GM12873 (cell line): ENCODE results near the gene ARHGEF12.

Source experiments
- TF ChIP-seq, protein P1 (sequence below): IDR thresholded peaks from 2 replicates; pipeline ENCODE4 v1.5.1; 2012; ENCODE audit warnings: low read depth, mild to moderate bottlenecking, moderate library complexity, low read length, control low read depth; ENCODE audit not compliant: insufficient read depth; ENCODE audit errors: missing control alignments

Gene ARHGEF12

DNA sequence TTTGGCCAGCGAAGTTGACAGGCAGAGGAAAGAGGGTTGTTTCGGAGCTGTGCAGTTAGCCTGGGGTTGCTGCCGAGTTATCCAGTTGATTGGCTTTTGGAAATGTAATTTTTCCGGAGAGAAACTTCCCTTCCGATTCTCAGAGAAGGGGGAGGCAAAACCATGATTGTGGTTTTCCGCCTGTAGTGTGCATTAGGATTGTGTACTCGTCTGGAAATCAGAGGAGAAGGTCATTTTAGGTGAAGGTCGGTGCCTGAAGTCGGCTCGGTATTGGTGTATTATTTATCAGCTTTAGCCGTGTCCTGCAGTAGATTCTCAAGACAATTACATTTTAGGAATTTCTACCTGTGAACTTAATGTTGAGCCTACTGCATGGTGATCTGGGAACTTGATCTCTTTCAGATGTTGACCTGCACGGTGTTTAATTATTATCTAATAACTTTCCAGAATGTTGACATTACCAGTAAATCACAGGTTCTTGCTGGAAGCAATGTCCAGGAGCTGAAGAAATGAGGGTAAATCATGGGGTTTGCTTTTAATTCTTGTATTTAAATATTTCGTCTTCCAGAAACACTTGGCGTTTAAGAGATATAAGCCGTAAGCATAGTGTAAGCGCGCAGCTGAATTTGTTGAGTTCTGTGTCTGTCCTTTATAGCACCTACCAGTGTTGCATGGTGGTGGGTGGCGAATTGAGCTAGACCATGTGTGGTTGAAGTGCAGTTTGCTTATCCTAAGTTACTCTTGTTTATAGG is 1.3 kb downstream of the ARHGEF12 start:
- TF ChIP-seq, protein P1, sequence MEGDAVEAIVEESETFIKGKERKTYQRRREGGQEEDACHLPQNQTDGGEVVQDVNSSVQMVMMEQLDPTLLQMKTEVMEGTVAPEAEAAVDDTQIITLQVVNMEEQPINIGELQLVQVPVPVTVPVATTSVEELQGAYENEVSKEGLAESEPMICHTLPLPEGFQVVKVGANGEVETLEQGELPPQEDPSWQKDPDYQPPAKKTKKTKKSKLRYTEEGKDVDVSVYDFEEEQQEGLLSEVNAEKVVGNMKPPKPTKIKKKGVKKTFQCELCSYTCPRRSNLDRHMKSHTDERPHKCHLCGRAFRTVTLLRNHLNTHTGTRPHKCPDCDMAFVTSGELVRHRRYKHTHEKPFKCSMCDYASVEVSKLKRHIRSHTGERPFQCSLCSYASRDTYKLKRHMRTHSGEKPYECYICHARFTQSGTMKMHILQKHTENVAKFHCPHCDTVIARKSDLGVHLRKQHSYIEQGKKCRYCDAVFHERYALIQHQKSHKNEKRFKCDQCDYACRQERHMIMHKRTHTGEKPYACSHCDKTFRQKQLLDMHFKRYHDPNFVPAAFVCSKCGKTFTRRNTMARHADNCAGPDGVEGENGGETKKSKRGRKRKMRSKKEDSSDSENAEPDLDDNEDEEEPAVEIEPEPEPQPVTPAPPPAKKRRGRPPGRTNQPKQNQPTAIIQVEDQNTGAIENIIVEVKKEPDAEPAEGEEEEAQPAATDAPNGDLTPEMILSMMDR: no peak

DNA sequence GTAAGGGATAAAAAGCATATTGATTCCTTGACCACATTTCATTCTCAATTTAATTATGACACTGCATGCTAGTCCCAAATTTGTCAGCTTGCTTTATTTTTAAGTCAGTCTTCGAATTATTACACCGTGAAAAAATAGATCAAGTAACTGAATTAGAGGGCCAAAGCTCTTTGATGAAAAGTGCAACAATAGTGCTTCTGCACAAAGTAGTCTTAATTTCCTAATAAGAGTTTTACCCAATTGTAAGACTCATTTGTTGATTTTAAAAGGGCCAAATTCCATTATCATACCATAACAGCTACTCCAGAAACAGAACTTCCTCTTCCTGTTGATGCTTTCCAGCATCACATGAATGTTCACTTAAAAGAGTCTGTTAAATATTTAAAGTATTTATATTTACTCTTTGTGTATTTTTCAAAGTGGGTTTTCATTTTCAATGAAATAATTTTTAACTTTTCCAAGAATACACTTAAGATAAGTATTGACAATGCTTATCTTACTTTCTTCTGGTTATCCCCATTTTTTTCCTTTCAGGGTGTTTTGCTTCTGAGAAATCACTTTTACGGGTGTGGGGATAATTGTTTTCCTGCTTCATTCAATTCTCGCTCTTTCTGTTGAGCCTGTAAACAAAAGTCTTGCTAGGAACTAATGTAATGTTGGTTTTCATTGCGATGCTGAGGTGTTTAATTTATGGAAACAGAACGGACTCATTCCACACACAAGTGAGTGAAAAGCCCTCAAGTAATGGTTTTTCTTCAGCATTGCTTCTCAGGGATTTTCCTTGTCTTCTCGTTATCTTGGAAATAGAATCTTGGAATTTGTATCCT is 2.1 kb downstream of the ARHGEF12 start:
- TF ChIP-seq, protein P1: no peak

DNA sequence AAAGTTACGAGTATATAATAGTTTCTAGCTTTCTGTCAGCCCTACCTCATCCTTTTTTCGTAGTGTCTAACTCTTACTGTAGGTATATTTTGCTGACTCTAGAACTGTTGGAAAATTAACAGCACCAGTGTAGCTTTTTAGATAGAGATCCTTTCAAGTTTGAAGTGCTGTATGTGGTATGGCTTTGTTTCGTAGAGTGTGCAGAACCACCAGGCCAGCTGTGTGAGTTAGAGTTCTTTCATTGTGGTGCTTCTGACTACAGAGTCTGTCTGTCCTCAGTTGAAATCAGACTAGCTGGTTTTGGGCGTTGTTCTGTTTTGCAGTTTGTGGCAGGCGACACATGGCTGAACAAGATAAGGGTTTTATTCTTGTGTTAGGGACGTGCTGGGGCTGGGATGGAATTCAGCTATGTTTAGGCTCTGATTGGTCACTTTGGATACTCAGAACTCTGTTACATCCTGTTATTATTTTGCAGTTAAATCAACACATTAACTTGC is 3.2 kb downstream of the ARHGEF12 start:
- TF ChIP-seq, protein P1: no peak

DNA sequence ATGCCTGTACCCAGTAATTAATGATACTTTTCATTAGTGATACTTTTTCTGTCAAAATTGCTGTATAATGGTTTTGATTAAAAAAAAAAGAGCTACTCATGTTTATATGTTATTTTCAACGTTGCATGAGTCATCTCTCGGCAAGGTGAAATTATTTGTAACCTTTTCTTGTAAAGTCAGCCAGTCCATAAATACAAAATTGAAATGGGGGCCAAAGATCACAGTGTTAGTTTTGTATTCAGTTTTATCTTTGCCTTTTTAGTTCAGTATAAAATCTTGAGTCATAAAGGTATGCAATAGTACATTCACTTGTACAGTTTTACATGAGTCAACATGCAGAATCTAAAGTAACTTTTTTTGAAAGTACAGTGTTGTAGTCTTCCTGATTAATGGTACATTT is 4.3 kb downstream of the ARHGEF12 start:
- TF ChIP-seq, protein P1: no peak

DNA sequence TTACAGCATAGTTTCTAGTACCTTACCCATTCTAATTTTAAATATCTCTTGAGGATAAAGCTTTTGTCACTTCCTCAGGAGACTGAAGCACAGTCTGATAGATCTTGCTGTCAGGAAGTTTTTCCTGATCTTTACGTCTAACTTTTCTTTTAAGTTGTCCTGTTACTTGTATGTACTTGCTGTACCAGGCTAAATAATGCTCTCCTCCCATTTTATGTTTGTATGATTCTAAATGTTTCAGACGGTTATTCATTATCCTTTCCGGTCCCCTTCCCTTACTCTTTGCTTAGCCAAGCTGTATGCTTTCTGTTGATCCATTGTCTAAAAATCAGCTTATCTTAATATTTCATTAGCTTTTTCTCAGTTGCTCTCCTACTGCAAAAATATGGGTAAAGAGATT is 6.0 kb downstream of the ARHGEF12 start:
- TF ChIP-seq, protein P1: no peak

DNA sequence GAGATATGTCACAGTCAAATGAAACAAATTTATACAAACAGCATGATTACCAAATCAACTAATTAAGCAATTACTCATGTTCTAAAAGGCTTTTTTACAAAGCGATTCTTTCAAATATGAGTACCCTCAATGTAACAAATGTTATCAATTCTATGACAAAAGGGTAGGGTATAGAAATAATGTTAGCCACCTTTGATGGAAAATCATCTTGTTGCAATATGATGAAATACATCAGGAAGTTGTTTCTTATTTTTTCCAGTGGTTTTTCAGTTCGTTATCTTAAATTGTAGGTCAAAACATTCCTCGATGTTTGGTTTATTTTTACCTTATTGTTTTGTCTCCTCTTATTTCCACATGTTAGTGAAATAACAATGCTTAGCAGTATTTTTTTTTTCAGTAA is 6.5 kb downstream of the ARHGEF12 start:
- TF ChIP-seq, protein P1: no peak

DNA sequence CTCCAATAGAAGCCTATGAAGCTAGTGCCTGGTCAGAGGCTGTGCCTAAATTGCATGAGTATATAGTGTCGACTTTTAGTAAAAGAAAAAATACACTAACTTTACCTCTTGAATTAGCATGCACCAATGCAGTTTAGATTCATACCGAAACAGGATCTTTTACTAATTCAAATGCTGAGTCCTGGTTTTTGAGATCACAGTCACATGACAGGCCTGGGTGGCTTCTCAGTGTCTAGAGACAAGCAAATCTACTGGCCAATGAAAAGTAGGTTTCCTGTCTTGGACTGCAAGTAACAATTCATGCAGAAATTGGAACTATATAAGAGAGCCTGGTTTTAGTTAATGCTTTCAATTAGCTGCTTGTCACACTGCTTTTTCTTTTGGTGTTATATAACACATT is 7.2 kb downstream of the ARHGEF12 start:
- TF ChIP-seq, protein P1: no peak
